Neural cell (in vitro differentiated cells): ENCODE measurements around the gene TXNDC11.

Source experiments
- REST ChIP-seq: IDR thresholded peaks from 2 replicates; pipeline ENCODE4 v1.6.1; 2012; ENCODE audit warnings: borderline replicate concordance
- TF ChIP-seq, protein P1 (sequence below): fragments of 450-650 bp; IDR thresholded peaks from 2 replicates; pipeline ENCODE4 v1.5.1; 2014; ENCODE audit warnings: antibody characterized with exemption, mild to moderate bottlenecking, moderate library complexity; ENCODE audit not compliant: poor library complexity, severe bottlenecking

DNA sequence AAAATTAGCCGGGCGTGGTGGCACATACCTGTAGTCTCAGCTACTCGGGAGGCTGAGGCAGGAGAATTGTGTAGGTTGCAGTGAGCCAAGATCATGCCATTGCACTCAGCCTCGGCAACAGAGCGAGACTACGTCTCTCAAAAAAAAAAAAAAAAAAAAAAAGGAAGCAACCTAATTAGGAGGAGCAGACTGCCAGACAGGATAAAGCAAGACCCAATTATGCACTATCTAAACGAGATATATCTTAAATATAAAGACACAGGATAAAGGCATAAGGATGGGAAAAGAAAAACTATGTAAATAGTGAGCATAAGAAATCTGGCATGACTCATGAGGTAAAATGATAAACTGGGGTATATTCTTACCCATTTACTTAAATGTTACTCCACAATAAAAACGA, 4.9 kb downstream of the TXNDC11 start:
- TF ChIP-seq, protein P1, sequence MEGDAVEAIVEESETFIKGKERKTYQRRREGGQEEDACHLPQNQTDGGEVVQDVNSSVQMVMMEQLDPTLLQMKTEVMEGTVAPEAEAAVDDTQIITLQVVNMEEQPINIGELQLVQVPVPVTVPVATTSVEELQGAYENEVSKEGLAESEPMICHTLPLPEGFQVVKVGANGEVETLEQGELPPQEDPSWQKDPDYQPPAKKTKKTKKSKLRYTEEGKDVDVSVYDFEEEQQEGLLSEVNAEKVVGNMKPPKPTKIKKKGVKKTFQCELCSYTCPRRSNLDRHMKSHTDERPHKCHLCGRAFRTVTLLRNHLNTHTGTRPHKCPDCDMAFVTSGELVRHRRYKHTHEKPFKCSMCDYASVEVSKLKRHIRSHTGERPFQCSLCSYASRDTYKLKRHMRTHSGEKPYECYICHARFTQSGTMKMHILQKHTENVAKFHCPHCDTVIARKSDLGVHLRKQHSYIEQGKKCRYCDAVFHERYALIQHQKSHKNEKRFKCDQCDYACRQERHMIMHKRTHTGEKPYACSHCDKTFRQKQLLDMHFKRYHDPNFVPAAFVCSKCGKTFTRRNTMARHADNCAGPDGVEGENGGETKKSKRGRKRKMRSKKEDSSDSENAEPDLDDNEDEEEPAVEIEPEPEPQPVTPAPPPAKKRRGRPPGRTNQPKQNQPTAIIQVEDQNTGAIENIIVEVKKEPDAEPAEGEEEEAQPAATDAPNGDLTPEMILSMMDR = no peak
- no peak for TF ChIP-seq REST
